ENCODE measurements around the gene SCGB3A1. TPM values are rescaled to one million over a fixed set of nuclear protein-coding genes. Genes with fewer than 3 reads are reported as not detected.

Gene SCGB3A1
- total and polyA plus RNA-seq, 9 of the 15 experiments (the other 6 are each of a cell fraction or from before 2014, with no cell fraction given), result 0.33 TPM; not detected in 8

- no peak for ATAC-seq
- Histone ChIP-seq H3K9ac (ENCODE audit: insufficient read depth in 1 of 2, low read depth in 2 of 2, low read length in 2 of 2) (no peak overlapping the region), H3K27me3 (ENCODE audit: control insufficient read depth in 2 of 2, insufficient read depth in 2 of 2, low read length in 2 of 2) (peaks cover 22 to 47% of the 10 kb centered on the region in 2 experiments; a peak in 4 of 5 replicates), H3K9me1 (ENCODE audit: control insufficient read depth, insufficient read depth, low read length) (no peaks in the 10 kb centered on the region), H3K79me2 (ENCODE audit: control insufficient read depth, insufficient read depth, low read length) (no peaks in the 10 kb centered on the region), H3K4me3 (no peak overlapping the region), H3K4me1 (replicated peaks in 1 of 2; ENCODE audit: control insufficient read depth in 2 of 2, insufficient read depth in 2 of 2, low read length in 2 of 2) (peaks cover 0 to 36% of the 10 kb centered on the region in 2 experiments; a peak in 2 of 5 replicates), H3K36me3 (ENCODE audit: control insufficient read depth, insufficient read depth, low read length) (no peaks in the 10 kb centered on the region), H2AFZ (ENCODE audit: low read depth, low read length) (no peak overlapping the region), H3K4me2 (ENCODE audit: insufficient read depth, low read length) (no peak overlapping the region), H3K9me3 (replicated peaks; ENCODE audit: control insufficient read depth, insufficient read depth, low read depth, low read length) (no peaks in the 10 kb centered on the region), H4K20me1 (replicated peaks; ENCODE audit: control insufficient read depth, insufficient read depth, low read length) (0 out of 2 replicates have a peak, but pooled peaks cover 12% of the 10 kb centered on the region), H3K27ac (ENCODE audit: extremely low read depth, low read depth, low read length) (no peak overlapping the region)
- FAIRE-seq, result no peak
- ChIA-PET CTCF (ENCODE audit: low intra/inter-chr PET ratio) (no interaction called here), POLR2A (no interaction called here)
- 12% methylated on average over 11 of the region's 11 CpGs for WGBS (ENCODE audit: insufficient coverage, low coverage, missing lambda C conversion rate)
- intact Hi-C loops (cut with micrococcal nuclease) (no loop called here), in situ Hi-C loops (cut with MboI) (no loop called here)
- DNase-seq (ENCODE audit: extremely low read depth in 1 of 4, low spot score in 3 of 4), result no peak
- BruUV-seq (replicated peaks), result no TSS peak
- TF ChIP-seq FOXM1 (IDR thresholded peaks at IDR 0.05; ENCODE audit: low read depth) (no peak), FOXM1 (CRISPR knock-in tag; IDR thresholded peaks at IDR 0.05; ENCODE audit: low read depth) (no peak), PBX2 (CRISPR knock-in tag; IDR thresholded peaks at IDR 0.05; ENCODE audit: low read depth) (no peak), PBX2 (tag; conservative IDR thresholded peaks at IDR 0.05; ENCODE audit: low read depth) (no peak), RCOR1 (IDR thresholded peaks at IDR 0.05; ENCODE audit: borderline replicate concordance in 1 of 2, low read depth in 2 of 2, low read length in 2 of 2) (no peak), ZNF766 (CRISPR knock-in tag; conservative IDR thresholded peaks at IDR 0.05) (no peak), ATF4 (CRISPR knock-in tag; IDR thresholded peaks at IDR 0.05) (no peak), ASH1L (IDR thresholded peaks at IDR 0.05; ENCODE audit: borderline replicate concordance, low read depth, partially characterized antibody) (no peak), SOX6 (IDR thresholded peaks at IDR 0.05) (no peak), ZBTB33 (CRISPR knock-in tag; IDR thresholded peaks at IDR 0.05) (no peak), RREB1 (CRISPR knock-in tag; IDR thresholded peaks at IDR 0.05) (no peak), ZFX (CRISPR knock-in tag; IDR thresholded peaks at IDR 0.05) (no peak)
Measured at GRCh38 chr5:180613814-180614188, 22.5 kb upstream of the SCGB3A1 start.
